ENCODE measurements around the gene MAML3.

Gene MAML3

DNA sequence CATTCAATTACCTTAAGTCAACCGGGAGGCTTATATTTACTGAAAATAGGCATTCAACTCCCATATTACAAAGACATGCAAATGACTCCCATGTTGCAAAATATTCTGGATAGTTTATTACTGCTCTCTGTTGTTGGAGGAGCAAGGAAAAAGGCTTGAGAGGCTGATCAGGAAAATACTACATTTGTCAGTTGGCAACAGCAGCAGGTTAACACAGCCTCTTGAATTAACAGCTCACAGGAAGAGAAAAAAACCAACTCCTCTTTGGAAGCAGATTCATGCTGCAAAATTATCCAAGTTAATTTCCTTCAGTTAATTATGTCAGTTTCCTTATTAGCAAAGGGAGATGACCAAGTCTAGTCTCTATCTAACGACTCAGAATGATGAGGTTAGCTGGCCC is 238.9 kb downstream of the MAML3 start:
- DNase-seq: peak; percentile 36

DNA sequence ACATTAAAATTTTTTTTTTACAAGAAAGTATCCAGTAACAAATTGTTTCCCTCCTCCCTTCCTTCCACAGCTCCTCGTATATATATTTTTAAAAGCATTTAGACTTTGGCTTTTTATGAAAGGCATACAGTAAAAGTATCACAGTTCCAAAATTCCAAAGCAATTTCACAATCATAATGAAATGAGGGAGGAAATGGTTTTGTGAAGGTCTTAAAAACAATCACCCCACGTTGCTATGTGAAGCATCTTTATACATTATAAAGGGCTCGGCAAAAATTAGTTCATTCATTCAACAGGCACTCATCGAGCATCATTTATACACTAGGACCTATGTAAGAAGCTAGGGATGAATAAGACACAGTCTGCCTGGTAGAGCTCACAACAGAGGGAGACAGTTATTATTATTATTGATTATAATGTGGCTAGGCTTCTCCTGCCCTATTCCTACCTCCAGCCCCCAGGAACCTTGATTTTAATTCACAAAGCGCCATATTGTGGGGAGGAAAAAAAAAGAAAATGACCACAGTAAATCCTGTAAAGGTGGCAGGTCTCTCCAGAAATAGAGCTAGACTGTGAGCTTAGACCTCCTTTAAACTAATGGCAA is 239.9 kb downstream of the MAML3 start:
- DNase-seq: no peak

DNA sequence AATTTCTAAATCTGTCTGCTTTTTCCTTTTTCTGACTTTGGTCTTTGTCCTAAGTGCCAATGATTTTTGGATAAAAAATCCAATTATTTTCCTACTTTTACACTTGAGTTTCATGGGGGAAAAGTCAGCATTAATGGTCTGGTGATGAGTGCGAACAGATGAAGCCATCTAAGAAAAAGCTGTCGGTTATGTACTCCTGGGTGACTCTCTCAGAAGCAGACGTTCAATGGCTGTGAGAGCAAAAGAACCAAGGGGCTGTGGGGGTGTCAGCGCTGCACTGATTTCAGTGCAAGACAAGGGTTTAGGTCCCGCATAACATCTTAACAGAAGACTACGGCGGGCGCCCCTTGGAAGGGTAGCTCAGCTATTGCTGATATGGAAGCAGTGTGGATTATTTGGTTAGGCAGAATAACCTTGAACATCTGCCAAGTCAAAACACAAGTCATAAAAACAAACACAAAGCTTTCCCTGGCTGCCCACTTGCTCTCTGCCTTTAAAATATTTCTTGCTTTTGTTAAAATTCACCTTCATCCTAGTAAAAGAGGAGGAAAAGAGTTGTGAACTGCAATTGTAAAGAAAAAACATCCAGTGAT is 240.5 kb downstream of the MAML3 start:
- DNase-seq: peak; percentile 55

DNA sequence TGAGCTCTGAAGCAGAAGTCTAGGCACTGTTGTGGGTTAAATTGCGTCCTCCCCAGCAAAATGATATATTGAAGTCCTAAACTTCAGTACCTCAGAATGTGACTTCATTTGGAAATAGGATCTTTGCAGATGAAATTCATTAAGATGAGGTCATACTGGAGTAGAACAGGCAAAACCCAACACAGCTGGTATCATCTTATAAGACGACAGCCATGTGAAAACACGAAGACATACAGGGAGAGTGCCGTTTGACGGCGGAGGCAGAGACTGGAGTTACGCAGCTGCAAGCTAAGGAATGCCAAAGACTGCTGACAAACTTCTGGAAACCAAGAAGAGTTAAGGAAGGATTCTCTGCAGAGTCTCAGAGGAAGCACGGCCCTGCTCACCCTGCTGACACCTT is 241.5 kb downstream of the MAML3 start:
- DNase-seq: no peak

DNA sequence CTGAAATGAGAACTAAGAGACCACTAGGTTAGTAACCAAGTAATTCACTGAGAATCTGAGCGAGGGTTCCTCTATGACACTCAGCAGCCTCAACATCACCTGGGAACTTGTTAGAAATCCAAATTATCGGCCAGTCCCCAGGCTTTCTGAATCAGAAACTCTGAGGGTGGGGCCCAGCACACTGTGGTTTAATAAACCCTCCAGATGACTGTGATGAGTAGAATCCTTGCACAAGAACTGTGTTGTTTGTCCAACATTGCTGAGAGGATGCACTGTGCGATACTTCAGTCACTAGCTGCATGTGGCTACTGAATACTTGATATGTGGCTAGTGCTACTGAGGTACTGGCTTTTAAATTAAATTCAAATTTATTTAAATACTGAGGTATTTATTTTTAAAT is 243.9 kb downstream of the MAML3 start:
- no peak for DNase-seq

DNA sequence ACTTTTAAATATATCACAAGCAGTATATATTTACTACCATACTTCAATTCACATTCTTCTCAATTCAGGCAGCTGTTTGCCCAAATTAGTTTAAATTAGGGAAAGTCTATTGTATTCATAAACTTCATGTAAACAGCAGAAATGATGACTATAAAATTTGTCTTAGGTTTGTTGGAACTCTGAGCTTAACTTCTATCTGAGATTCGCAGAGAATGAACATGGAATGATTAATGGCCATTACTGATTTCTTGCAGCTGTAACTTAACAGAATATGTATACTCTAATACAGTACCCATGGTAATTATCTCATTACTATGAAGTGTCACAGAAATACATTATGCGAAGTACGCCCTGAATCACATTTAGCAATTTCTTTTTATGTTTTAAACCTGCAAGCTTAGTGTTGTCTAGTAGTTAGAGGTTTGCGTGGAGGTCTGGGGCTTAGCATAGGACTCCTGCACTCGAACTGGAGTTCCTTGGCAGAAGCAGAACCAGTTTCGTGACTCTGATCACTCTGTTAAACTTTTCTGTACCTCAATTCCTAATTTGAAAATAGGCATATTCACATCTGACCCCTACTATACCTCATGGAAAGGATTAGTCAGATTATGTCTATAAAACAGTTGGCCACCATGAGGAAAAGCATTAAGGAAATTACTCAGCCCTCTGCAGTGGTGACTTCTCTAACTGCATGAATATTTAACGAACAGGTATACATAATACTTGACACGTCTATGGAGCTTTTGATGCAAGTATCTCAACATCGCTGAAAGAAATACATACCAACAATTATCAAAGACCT is 245.1 kb downstream of the MAML3 start:
- no peak for DNase-seq

DNA sequence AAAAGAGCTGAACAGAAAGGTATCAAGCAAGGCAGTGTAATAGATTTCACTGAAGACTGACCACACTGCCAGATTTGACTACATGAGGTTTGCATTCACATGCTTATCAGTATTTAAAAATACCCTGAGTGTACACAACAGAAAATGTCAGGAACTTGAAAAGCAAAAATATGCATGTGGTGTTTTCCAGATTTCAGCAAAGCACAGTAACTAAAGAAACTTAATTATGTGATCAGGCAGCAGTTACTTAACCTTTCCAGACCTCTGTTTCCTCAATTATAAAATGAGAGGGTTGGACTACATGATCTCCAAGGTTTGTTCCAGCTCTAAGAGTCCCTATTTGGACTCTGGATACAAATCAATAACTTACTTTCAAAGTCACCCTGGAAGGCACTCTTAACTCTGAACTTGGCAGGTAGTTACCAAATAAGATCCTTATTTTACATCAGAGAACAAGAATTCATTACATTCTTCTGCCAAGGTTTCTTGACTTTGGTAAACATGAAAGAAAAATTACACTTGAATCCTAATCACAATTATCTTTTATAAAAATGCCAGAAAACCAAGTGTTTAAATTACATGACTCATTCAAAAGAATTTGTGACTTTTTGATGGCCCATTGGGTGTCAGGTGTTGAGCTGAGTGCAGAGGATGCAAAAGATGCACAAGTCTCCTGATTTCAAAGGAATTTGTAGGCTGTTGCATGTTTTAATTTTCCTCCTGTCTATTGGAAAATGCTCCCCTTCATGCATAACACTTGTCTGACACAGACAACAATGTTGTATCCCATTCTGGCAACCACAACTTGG is 246.8 kb downstream of the MAML3 start:
- no peak for DNase-seq

DNA sequence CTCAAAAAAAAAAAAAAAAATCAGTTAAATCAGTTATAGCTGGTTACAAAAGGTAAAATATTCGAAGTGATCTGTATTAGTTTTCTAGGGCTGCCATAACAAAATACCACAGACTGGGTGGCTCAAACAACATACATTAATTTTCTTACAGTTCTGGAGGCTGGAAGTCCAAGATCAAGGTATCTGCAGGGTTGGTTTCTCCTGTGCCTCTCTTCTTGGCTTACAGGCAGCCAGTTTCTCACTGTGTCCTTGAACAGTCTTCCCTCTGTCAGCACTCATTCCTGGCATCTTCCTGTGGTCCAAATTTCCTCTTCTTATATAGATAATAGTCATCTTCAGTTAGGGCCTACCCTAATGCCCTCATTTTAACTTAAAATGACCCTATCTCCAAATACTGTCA is 248.5 kb downstream of the MAML3 start:
- no peak for DNase-seq

DNA sequence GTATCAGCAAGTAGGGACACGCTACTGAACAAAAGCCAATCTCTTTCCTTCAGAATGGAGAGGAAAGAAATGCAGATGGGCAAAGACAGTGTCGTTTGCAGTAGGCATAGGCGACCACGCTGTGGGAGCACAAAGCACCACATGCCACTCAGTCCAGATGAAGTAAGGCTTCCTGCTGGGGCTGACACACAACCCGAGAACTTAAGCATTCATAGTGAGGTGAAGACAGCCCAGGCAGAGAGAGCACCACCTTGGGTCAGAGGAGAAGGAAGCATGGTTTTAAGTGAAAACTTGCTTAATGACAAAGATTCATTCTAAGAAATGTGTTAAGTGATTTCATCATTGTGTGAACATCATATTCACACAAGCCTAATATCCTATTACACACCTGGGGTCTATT is 249.6 kb downstream of the MAML3 start:
- DNase-seq: no peak

DNA sequence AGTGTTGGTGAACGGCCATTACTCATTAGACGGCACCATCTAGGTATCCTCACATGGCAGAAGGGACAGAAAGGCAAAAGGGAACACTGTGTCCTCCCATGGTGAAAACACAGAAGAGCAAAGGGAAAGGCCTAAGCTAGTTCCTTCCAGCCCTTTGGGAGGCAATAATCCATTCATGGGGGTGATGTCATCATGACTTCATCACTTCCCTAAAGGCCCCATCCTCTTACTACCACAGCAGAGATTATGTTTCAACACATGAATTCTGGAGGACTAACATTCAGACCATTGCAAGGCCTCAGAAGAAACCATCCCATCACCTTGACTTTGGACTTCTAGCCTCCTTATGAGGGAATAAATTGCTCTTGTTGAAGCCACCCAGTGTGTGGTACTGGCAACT is 250.1 kb downstream of the MAML3 start:
- no peak for DNase-seq

DNA sequence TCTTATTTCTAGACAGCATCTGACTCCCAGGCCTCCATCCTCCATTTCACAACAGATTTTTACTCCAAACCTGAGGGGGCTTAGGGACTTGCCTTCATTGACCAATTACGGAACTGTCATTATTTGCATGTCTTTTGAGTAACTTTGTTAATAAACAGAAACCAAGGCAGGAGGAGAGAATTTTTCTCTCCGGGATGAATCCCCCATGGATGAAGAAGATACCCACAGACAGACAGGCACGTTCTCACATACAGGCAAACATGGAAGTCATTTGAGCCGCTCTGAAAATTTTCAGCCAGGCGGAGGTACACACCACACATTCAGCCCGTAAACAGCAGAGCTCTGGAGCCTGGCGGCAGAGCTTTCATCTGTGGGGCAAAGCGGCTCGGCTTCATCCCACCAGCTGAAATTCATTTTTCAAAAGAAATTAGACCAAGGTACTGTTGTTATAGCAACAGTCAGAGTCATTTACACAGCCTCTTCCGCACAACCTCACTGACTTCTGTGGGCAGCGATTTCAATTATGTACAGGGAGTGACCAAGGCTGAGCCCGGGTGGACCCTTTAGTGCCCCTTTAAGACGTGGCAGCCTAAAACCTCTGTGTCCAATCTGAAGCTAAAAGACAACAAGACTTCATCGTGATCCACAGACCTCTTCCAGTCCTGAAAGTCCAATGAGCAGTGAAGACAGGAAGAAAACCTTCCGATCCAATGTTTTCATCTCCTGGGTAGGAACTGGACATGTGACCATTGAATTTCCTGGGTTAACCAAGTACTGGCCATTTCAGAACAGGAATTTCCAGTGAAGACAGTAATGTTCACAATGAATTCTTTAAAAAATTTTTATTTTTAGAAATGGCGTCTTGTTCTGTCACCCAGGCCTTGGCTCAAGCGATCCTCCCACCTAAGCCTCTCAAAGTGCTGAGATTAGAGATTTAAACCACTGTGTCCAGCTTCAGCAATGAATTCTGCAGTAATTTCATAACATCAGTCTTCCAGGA is 251.4 kb downstream of the MAML3 start:
- DNase-seq: no peak

DNA sequence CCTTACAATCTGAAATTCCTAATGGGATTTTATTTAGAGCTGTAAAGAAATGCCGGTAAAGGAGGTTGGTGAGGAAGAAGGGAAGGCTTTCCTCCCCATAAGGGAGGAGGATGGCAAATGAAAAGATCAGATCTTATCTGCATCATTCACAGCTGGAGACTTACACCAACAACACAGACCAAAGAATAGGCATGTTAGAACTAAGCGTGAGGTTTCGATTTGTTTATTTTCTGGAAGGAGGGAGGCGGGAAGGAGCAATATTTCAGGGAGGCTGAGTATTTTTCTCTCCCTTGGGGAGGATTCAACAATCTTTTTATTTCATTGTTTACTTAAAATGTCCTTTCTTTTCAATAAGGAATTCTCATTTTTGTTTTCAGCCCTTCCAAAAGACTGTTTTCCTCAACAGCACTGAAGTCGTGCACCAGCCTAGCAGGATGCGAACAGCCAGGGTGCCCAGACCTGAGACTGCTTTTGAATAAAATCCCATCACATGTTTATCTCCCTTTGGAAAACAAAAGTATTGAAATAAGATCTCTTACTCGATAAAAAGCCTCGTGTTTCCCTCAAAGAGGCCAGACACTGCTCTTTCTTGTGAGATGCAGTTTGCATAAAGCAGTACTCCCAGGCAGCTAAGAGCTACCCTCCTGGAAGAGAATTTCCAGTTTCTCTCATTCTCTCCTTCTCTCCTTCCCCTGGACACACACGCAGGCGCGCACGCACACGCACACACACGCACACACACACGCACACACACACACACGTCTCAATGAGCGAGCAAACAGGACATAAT is 252.3 kb downstream of the MAML3 start:
- no peak for DNase-seq

DNA sequence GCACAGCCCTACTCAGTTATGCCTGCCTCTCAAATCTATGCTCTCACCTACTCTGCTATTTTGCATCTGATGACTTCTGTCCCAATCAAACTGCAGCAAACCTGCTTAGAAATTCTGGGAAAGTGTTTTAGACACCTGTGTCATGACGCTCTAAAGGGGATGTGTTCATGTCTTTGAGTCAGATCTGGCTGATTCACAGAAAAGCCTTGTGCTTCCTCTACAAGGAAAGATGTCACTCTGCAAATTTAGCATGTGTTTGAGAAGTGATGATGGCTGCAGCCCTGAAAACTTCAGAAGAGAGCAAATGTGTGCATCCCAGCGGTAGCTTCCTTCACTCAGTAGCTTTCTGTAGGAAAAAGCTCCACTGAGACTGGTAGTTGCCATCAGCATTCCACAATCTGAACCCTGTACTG is 253.0 kb downstream of the MAML3 start:
- no peak for DNase-seq

DNA sequence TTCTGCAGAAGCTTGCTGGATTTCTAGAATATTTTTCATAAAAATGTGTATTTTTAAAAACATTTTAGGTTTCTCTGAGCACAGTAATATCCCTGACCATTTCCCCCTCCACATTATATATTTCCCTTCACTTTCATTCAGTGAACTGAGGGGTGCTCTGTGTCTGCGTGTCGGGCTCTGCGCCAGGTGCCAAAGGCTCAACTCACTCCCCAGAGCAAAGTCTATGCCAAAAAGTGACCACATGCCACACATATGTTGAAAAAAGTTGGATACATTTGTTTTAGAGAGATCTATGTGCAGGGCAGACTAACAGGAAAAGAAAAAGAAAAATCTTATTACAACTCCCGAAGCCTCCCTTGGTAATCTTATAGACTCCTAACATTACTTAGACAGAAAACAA is 254.6 kb downstream of the MAML3 start:
- DNase-seq: no peak

DNA sequence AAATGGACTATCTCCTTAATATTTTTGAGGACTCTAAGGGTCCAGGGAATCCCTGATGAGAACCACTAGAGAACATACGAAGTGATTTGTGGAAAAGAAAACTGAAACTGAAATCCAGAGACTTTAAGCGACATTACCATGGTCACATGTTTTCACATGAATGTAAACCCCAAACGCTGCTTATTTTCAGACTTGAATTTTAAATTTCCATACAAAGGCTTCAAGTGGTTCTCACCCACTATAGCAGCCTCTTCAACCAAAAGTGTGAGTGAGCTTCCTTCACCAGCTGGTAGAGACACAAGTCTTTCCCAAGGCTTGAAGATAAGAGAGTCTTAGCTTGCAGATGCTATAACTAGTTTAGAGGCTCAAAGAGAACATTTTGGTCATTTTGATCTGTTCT is 255.7 kb downstream of the MAML3 start:
- DNase-seq: no peak

DNA sequence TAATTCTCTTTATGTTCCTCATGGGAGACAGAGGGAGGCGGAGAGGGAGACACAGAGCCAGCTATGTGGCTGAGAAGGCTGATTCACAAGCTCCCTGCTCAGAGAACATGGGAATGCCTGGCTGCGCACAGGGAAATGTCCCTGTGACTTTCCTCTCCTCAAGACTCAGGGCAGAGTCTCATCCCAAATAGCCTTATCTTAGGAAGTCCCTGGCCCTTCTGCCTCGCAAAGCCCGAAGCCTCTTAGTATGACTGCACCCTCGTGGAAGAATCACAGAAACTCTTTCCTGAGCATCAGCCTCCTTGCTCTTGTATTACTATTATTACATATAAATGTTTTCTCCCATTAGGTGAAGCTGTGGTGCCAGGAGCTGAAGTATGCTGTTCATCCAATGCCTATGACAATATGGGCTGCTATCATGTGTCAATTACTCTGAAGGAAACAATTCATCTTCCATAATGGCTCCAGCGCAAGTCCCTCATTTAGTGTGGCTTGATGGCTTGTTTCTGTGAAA is 257.8 kb downstream of the MAML3 start:
- no peak for DNase-seq

DNA sequence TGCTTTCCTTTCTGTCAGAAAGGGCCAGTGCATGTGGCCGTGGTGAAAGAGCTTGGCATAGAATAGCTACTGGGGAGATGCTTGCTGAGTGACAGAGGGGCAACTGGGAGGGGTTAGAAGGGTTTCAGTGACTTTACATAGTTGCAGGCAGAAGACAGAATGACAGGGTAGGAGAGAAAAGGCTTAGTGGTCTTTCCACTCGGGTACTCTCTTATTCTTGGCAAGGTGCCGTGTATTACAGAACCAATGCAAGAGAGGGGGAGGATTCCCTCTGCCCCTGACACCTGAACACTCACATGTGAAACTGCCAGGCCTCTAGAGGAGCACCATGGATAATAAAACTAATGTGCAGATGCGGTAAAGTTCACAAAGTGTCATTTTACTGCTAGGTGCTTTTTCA is 260.2 kb downstream of the MAML3 start:
- no peak for DNase-seq

DNA sequence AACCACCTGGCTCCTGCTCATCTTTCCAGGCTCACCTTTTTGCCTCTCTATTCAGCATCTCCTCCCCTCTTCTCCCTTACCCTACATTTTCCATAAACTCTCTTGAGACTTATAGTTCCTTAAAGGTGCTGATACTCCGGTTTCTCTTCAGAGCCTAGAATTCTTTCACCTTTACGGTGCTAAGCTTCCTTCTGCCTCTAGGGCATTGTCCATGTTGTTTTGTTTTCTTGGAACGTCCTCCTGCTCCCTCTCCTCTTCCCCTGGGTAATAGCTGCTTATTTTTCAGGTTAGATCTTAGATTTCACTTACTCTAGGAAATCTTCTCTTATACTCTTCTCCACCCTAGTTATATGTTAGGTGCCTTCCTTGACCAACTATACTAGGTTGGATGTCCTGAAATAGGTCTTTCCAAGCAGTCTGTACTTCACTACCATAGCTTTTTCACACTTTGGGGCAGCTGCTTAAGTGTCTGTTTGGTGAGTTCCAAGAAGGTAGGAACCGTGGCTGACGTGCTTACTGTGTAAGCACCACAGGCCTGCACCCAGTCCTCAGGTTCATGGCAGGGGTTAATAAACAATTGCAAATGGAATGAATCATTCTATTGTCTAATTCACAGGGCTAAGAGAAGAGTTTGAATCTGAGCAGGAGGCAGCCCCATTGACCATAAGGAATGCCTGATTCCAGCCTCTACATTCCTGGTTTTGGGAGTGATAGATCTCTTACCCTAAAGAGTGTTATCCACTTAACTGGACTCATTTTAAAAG is 260.8 kb downstream of the MAML3 start:
- no peak for DNase-seq

DNA sequence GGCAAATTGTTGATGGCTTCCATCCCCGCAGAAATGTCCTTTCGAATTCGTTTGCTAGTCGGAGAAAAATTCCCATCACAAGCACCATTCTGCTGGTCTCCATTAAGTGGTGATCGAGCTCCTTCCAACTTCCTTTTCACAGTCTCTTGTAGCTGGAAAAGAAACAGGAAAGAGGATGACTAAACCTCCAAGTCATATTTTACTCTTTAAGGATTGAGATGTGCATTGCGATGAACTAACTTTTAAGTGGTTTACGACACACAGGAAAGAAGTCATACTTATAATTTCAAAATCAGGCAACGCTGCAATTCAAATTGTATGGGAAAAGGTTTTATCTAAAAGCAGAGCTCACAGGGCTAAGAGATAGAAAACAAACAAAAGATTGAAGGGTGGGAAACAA is 263.2 kb downstream of the MAML3 start:
- no peak for DNase-seq

DNA sequence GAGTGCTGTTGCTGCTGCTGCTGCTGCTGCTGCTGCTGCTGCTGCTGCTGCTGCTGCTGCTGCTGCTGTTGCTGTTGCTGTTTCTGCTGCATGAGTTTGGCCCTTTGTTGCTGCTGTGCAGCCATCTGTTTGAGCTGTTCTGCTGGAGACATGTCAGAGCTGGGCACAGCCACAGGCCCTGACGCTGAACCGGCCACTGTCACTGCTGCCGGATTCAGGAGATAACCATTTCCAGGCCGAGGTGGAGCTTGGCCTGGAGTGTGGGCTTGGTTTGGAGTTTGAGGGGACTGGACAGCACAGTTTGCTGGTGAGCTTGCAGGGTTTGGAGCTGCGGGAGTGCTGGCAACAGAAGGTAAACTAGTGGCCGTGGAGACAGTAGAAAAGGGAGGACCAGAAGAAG is 264.1 kb downstream of the MAML3 start:
- no peak for DNase-seq

Data from NCI-H2029 treated with DMSO at 0.1 percent for 48 hours (cell line).